Upper lobe of right lung (tissue), 1 donor: Measurements from ENCODE around the gene SOSTDC1. TPM values are rescaled to one million over a fixed set of nuclear protein-coding genes. Genes with fewer than 3 reads are reported as not detected.
A peak's percentile ranks its signal among the peaks of the same experiment; 100 is the strongest.

Experiments
- ATAC-seq: fragments of 200-7000 bp; cut with Tn5 transposase; one replicate; pipeline ENCODE4 v1.9.1; 2020; ENCODE audit warnings: mild to moderate bottlenecking, moderate library complexity
- DNase-seq: peaks from one replicate; pipeline ENCODE4 v3.0.0-alpha.2; 2020
- H3K27ac ChIP-seq: fragments of 200-600 bp; one replicate; pipeline ENCODE4 v1.8.0; 2022
- H3K27me3 ChIP-seq: fragments of 200-600 bp; one replicate; pipeline ENCODE4 v1.8.0; 2022; ENCODE audit warnings: mild to moderate bottlenecking
- H3K36me3 ChIP-seq: fragments of 200-600 bp; one replicate; pipeline ENCODE4 v1.8.0; 2022
- H3K4me1 ChIP-seq: fragments of 200-600 bp; one replicate; pipeline ENCODE4 v1.8.0; 2022
- H3K4me3 ChIP-seq: fragments of 200-600 bp; one replicate; pipeline ENCODE4 v1.8.0; 2022; ENCODE audit warnings: mild to moderate bottlenecking
- H3K9me3 ChIP-seq: fragments of 200-600 bp; one replicate; pipeline ENCODE4 v1.8.0; 2022
- intact Hi-C: fragments of 100-400 bp; cut with DNase I; formaldehyde crosslinking; loops from one replicate; pipeline ENCODE4 v1.11.0; 2022
- total RNA-seq: library from RNA; stranded (reverse); fragmentation: NEBNext Ultra II Directional; extraction: Animal tissue kit (Norgen Biotek cat#: 25700); gene quantifications from one replicate; pipeline ENCODE4 v1.2.1, GENCODE V29; 2021
- TF ChIP-seq, protein P1 (sequence below): fragments of 200-600 bp; IDR thresholded peaks from one replicate; pipeline ENCODE4 v1.8.0; 2022; ENCODE audit warnings: antibody characterized with exemption
- donor health status: DM: no; HTN: yes; CAD: no; lungs with severe emphysema.

Gene SOSTDC1
- total RNA-seq, 1 donor from 2014 or later = 3.7 TPM

GRCh38 chr7:16438988-16439387 is 26.6 kb downstream of the SOSTDC1 start:
- DNase-seq = no peak
- Histone ChIP-seq H3K4me1 (no peaks in the 10 kb centered on the region), H3K27me3 (no peaks in the 10 kb centered on the region), H3K4me3 (no peak overlapping the region), H3K9me3 (no peaks in the 10 kb centered on the region), H3K36me3 (no peaks in the 10 kb centered on the region), H3K27ac (no peak overlapping the region)
- TF ChIP-seq, protein P1, sequence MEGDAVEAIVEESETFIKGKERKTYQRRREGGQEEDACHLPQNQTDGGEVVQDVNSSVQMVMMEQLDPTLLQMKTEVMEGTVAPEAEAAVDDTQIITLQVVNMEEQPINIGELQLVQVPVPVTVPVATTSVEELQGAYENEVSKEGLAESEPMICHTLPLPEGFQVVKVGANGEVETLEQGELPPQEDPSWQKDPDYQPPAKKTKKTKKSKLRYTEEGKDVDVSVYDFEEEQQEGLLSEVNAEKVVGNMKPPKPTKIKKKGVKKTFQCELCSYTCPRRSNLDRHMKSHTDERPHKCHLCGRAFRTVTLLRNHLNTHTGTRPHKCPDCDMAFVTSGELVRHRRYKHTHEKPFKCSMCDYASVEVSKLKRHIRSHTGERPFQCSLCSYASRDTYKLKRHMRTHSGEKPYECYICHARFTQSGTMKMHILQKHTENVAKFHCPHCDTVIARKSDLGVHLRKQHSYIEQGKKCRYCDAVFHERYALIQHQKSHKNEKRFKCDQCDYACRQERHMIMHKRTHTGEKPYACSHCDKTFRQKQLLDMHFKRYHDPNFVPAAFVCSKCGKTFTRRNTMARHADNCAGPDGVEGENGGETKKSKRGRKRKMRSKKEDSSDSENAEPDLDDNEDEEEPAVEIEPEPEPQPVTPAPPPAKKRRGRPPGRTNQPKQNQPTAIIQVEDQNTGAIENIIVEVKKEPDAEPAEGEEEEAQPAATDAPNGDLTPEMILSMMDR = no peak
- ATAC-seq = no peak
- intact Hi-C loops = no loop called here

DNA sequence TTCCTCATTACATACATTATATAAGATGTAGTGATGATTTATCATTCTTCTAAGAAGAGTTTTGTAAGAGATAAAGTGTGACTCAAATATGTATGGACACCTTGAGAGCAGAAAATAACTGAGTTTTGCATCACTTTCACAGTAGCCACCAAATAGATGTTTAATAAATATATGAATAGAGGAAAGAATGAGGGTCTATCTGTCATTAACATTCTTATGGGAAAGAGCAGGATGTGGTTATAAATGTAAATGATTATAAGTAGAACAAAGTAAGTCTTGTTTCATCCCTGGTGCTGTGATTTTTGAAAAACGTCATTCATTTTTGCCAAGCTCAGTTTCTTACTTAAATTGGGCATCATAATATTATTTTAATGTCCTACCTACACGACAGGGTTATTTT is 29.2 kb downstream of the SOSTDC1 start:
- Histone ChIP-seq H3K4me3 (no peak overlapping the region), H3K27me3 (no peaks in the 10 kb centered on the region), H3K4me1 (no peaks in the 10 kb centered on the region), H3K27ac (no peak overlapping the region), H3K9me3 (no peaks in the 10 kb centered on the region), H3K36me3 (no peaks in the 10 kb centered on the region)
- intact Hi-C loops = no loop called here
- ATAC-seq (no peak), DNase-seq (no peak)
- TF ChIP-seq, protein P1 = no peak

DNA sequence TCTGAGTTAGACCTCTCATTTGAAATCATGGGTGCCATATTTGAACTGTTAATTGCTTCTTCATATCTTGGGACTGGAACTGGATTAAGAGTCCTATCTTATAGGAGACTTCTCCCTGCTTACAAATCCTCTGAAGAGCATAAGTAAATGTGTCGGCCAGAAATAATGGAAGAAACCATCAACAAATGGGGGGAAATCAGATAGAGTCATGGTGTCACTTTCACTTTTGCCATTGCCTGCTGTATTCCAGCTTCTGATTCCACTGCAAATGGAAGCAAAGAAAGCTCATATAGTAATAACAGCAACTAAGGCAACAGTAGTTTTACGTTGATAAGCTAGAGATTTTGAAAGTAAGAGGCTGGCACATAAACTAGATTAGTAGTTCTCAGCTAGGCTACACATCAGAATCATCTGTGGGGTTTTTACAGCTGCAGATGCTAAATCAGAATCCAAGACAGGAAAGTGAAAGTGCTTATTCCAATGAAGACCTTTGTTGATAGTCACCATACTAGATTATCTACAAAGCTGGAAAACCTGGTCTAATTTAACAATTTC is 31.9 kb downstream of the SOSTDC1 start:
- no peak for DNase-seq
- no peak for ATAC-seq
- intact Hi-C loops = no loop called here
- no peaks in the 10 kb centered on the region for H3K9me3 ChIP-seq
- H3K36me3 ChIP-seq = no peaks in the 10 kb centered on the region
- H3K4me1 ChIP-seq = no peaks in the 10 kb centered on the region
- no peak overlapping the region for H3K27ac ChIP-seq
- TF ChIP-seq, protein P1 = no peak
- no peaks in the 10 kb centered on the region for H3K27me3 ChIP-seq
- no peak overlapping the region for H3K4me3 ChIP-seq

DNA sequence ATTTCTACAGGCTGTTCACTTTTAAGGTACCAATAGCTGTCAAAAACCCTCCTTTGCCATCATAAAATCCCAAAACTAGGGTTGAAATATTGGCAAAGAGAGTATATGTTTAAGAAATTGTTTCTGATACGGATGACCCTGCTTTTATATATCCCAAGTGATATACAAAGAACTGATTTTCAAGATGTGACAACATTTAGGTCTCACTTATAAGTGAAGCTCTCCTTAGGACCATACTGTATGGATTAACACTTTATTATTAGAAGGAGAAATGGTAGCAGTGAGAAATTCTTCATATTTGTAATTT is 33.2 kb downstream of the SOSTDC1 start:
- TF ChIP-seq, protein P1 = no peak
- Histone ChIP-seq H3K27ac (no peak overlapping the region), H3K36me3 (no peaks in the 10 kb centered on the region), H3K27me3 (no peaks in the 10 kb centered on the region), H3K4me3 (no peak overlapping the region), H3K4me1 (no peaks in the 10 kb centered on the region), H3K9me3 (no peaks in the 10 kb centered on the region)
- intact Hi-C loops = no loop called here
- no peak for DNase-seq
- ATAC-seq = no peak

DNA sequence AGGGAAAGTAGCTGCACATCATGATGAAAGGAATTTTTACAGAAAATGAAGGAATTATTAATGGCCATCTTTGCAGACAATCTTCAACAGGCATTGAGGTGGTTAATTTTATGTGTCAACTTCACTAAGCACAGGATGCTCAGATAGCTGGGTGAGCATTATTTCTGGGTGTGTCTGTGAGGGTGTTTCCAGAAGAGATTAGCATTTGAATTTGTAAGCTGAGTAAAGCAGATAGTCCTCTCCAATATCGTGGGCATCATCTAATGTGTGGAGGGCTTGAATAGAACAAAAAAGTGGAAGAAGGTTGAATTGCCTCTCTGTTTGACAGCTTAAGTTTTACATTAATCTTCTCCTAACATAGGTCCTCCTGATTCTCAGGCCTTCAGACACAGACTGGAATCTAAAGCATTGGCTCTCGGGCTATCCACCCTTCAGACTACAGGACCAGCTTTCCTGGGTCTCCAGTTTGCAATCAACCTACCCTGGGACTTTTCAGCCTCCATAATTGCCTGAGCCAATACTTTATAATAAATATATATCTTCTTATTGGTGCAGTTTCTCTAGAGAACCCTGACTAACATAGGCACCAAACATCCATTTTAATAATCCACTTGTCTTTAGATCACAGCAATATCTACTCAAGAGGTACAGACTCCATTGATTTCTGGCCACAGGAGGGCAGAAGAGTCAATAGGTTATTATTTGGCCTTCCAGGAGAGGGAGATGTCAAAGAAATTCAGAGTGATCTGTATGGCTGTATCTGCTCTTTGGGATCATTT is 33.7 kb downstream of the SOSTDC1 start:
- Histone ChIP-seq H3K36me3 (no peaks in the 10 kb centered on the region), H3K4me1 (no peaks in the 10 kb centered on the region), H3K27ac (no peak overlapping the region), H3K27me3 (no peaks in the 10 kb centered on the region), H3K4me3 (no peak overlapping the region), H3K9me3 (no peaks in the 10 kb centered on the region)
- intact Hi-C loops = no loop called here
- no peak for DNase-seq
- TF ChIP-seq, protein P1 = peak; percentile 39
- ATAC-seq = peak; percentile 63
